ENCODE data around the gene NFKB2. TPM values are rescaled to one million over a fixed set of nuclear protein-coding genes. Genes with fewer than 3 reads are reported as not detected.
A peak's percentile ranks its signal among the peaks of the same experiment; 100 is the strongest.

NFKB2 gene
- total RNA-seq, 2 donors from 2014 or later: 192 to 372 TPM

GRCh38 chr10:102434394-102435132, 39.1 kb downstream of the NFKB2 start:
- Mint-ChIP-seq H3K27me3 (no peaks in the 10 kb centered on the region), H3K4me1 (peaks cover 34% of the 10 kb centered on the region)
- ATAC-seq (replicated peaks): no peak

GRCh38 chr10:102435133-102435497, 39.6 kb downstream of the NFKB2 start:
- no peak for ATAC-seq (replicated peaks)
- Mint-ChIP-seq H3K27me3 (no peaks in the 10 kb centered on the region), H3K4me3 (peak overlapping the region; percentile 89), H3K27ac (peak overlapping the region; percentile 82), H3K4me1 (peaks cover 34% of the 10 kb centered on the region), H3K36me3 (ENCODE audit: low read depth) (peaks cover 11% of the 10 kb centered on the region), H3K9me3 (no peaks in the 10 kb centered on the region)

More at GRCh38 chr10:102434394-102435132, 39.1 kb downstream of the NFKB2 start:
- H3K4me3 Mint-ChIP-seq: peak overlapping the region; percentile 89
- no peaks in the 10 kb centered on the region for H3K9me3 Mint-ChIP-seq
- H3K27ac Mint-ChIP-seq: peak overlapping the region; percentile 82
- peaks cover 11% of the 10 kb centered on the region for H3K36me3 Mint-ChIP-seq (ENCODE audit: low read depth)

DNA sequence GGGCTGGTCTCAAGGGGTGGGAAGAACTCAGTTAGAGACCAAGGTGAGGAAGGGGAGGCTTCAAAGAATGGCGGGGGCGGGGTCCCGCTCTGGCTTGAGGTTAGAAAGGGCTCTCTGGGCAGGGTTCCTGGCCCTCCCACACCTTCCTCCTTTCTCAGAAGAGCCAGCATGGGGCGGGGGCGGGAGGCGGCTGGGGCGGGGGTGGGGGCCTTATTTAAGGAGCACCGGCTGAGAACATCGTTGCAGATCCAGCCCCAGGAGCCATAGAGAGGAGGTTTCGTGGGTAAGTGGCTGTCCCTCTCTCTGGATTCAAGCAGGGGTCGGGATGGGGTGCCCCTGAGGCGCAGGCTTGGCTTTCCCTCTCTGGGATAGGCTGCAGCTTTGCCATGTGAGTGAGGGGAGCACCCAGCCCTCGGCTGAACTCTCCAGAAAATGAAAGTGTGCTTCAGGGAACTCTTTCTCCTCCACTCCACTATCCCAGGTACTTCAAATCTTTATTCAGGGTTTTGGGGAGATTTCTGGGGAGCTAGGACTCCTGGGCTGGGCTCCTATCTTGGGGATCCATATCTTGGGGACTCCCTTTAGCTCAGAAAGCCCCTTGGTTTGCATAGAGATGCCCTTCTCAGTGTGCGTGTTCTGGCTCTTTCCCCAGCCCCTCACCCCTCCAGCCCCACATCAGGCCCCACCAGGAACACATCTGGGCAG, 40.2 kb downstream of the NFKB2 start:
- peaks cover 34% of the 10 kb centered on the region for H3K4me1 Mint-ChIP-seq
- H3K36me3 Mint-ChIP-seq (ENCODE audit: low read depth): peaks cover 11% of the 10 kb centered on the region
- no peaks in the 10 kb centered on the region for H3K27me3 Mint-ChIP-seq
- ATAC-seq (replicated peaks): peak; percentile 18
- H3K9me3 Mint-ChIP-seq: no peaks in the 10 kb centered on the region
- H3K27ac Mint-ChIP-seq: peak overlapping the region; percentile 82
- peak overlapping the region; percentile 89 for H3K4me3 Mint-ChIP-seq

DNA sequence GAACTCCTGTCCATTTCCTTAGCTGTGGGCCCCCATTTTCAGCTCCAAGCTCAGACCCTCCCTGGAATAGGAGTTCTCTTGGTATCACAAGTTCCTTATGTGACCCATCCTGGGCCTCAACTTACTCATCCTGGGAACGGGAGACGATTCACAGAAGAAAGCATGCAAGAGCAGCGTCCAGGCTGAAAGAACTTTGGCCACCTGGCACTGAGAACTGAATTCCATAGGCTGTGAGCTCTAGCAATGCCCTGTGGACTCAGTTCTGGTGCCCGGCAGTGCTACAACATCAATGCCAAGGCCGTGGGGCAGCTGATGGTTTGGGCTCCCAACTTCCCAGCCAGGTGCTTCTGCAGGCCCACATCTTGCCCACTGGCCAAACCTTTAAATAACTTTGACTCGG, 40.8 kb downstream of the NFKB2 start:
- H3K4me1 Mint-ChIP-seq: peaks cover 34% of the 10 kb centered on the region
- peak overlapping the region; percentile 82 for H3K27ac Mint-ChIP-seq
- H3K27me3 Mint-ChIP-seq: no peaks in the 10 kb centered on the region

DNA sequence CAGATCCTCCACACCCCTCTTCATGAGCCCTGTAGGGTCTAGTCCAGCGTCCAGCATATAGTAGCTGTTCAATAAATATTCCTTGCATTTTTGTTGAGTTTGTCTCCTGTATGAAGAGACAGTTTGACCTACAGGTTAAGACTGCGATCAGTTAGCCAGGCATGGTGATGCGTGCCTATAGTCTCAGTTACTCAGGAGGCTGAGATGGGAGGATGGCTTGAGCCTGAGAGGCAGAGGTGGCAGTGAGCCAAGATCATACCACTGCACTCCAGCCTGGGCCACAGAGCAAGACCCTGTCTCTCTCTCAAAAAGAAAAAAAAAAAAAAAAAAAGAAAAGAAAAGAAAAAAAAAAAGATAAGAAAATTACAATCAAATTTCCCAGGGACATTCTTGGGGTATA, 42.0 kb downstream of the NFKB2 start:
- Mint-ChIP-seq H3K4me1 (peaks cover 30% of the 10 kb centered on the region), H3K9me3 (no peaks in the 10 kb centered on the region), H3K27me3 (no peaks in the 10 kb centered on the region), H3K27ac (peak overlapping the region; percentile 82), H3K36me3 (ENCODE audit: low read depth) (peaks cover 11% of the 10 kb centered on the region), H3K4me3 (peak overlapping the region; percentile 89)
- ATAC-seq (replicated peaks): no peak

More for the DNA sequence above, 40.8 kb downstream of the NFKB2 start:
- no peaks in the 10 kb centered on the region for H3K9me3 Mint-ChIP-seq
- peak overlapping the region; percentile 89 for H3K4me3 Mint-ChIP-seq
- peaks cover 11% of the 10 kb centered on the region for H3K36me3 Mint-ChIP-seq (ENCODE audit: low read depth)
- no peak for ATAC-seq (replicated peaks)

- ATAC-seq (replicated peaks): no peak
- Mint-ChIP-seq H3K4me1 (peaks cover 30% of the 10 kb centered on the region), H3K4me3 (peak overlapping the region; percentile 89), H3K9me3 (no peaks in the 10 kb centered on the region), H3K27ac (no peak overlapping the region), H3K27me3 (no peaks in the 10 kb centered on the region), H3K36me3 (ENCODE audit: low read depth) (peaks cover 11% of the 10 kb centered on the region)
These were observed 42.9 kb downstream of the NFKB2 start for GRCh38 chr10:102438374-102438773.

GRCh38 chr10:102444851-102445250, 49.3 kb downstream of the NFKB2 start:
- Mint-ChIP-seq H3K27me3 (no peaks in the 10 kb centered on the region), H3K4me1 (peaks cover 5% of the 10 kb centered on the region)
- no peak for ATAC-seq (replicated peaks)

DNA sequence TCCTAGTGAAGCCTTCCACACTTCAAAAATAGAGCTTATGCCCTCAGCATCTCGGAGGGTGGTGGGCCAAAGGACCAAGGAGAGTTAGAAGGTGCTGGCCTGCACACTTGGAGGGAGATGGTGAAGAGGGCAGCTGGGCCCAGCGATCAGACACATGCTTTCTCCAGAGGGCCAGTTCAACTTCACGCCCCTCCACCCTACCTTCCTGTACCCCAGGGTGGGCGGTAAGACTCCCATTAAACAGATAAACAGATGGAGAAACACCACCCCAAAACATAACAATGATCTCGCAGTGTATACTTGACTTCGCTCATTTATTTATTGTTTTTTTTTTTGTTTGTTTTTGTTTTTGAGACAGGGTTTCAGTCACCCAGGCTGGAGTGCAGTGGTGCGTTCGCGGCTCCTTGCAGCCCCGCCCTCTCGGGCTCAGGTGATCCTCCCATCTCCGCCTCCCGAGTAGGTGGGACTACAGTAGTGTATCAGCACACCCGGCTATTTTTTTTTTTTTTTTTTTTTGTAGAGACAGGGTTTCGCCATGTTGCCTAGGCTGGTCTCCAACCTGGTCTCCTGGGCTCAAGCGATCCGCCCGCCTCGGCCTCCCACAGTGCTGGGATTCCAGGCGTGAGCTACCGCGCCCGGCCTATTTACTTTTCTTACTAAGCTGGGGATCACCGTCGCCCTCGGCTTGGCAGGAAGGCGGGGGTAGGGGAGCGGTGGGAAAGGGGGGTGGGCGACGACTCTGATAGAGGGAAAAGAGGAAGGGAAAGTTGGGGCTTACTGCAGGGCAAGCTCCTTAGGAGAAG, 54.0 kb downstream of the NFKB2 start:
- Mint-ChIP-seq H3K4me3 (peak overlapping the region; percentile 84), H3K27ac (peak overlapping the region; percentile 87), H3K27me3 (no peaks in the 10 kb centered on the region), H3K4me1 (peaks cover 12% of the 10 kb centered on the region), H3K9me3 (no peaks in the 10 kb centered on the region), H3K36me3 (ENCODE audit: low read depth) (peaks cover 43% of the 10 kb centered on the region)
- ATAC-seq (replicated peaks): peak; percentile 68

More at GRCh38 chr10:102444851-102445250, 49.3 kb downstream of the NFKB2 start:
- Mint-ChIP-seq H3K36me3 (ENCODE audit: low read depth) (peaks cover 6% of the 10 kb centered on the region), H3K27ac (no peak overlapping the region), H3K9me3 (no peaks in the 10 kb centered on the region), H3K4me3 (no peak overlapping the region)

- ATAC-seq (replicated peaks): peak; percentile 1
- Mint-ChIP-seq H3K4me3 (peak overlapping the region; percentile 84), H3K4me1 (peaks cover 12% of the 10 kb centered on the region), H3K36me3 (ENCODE audit: low read depth) (peaks cover 48% of the 10 kb centered on the region), H3K9me3 (no peaks in the 10 kb centered on the region), H3K27ac (peak overlapping the region; percentile 87), H3K27me3 (no peaks in the 10 kb centered on the region)
These were observed 54.5 kb downstream of the NFKB2 start for GRCh38 chr10:102450124-102450373.

DNA sequence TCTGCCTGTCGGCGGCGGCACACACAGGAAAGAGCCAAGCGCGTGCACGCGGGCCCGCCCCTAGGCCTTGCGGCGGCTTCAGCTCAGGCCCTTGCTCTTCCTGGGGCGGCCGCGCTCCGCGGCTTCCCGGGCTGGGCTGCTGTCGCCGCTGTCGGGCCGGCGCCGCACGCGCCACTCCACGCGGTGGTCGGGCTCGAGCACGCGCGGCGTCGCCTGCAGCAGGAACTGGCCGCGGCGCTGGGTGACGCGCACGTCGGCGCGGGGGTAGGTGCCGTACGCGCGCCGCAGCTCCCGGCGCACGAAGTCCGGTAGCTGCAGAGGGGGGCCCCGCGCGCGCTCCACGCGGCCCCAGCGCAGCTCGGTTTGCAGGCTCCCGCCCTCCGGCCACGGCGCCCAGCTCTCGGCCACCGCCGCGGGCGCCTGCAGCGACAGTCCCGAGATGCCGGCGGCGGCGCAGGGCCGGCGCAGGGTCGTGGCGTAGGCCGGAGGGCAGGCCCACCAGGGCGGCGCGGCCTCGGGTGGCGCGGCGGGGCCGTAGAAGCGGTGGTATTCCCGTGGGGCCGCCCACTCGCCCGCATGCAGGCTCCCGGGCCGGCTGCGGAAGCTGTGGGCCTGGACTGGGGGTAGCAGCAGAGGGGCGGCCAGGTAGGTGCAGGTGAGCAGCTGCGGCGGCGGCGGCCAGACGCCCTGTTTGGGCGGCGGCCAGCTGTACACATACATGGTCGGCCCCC, 55.0 kb downstream of the NFKB2 start:
- Mint-ChIP-seq H3K36me3 (ENCODE audit: low read depth) (peaks cover 53% of the 10 kb centered on the region), H3K4me1 (peaks cover 12% of the 10 kb centered on the region)

DNA sequence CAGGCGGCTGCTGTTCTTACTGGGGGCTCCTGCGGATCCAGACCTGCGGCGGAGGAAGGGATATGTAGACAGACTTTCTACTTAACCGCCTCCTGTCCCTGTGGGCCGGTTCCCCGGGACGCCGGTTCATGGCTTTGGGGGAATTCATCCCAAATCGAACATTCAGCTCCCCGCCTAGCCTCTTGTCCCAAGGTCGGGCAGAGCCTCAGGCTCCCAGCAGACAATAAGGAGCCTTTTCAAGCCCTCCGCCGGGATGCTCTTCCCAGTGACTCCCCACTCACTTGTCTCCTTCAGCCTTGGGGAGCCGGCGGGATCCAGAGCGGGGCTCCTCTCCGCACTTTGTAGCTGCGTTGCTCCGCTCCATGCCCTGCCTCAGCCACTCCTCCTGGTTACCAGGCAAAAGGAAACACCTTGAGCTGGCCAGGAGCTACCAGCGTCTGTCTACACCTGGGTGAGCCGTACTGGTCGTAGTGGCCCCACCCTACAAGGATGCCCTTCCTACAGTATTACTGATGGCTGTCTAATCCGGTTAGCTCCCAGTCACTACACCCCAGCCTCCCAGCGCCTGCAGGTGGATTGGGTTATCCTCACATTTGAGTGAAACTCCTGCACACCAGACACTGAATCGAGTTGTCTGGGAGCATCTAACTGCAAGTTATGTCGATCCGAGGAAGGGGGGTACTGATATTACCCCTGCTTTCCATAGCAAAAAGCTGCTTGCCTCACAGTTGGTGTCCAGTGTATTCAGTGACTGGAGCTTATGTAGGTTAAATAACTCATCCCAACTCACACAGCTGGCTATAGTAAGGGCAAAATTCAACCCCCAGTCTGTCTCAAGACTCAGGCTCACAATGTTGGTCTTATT, 55.8 kb downstream of the NFKB2 start, which contains the start of gene C10orf95:
Gene C10orf95, minus strand, starts transcription at position 439 of the 865 bp plus-strand sequence. CDS start 450 bp downstream, outside the sequence.
- H3K4me3 Mint-ChIP-seq: peak within 1 kb of the TSS; percentile 84
- no peaks in the 10 kb centered on the region for H3K9me3 Mint-ChIP-seq
- H3K36me3 Mint-ChIP-seq (ENCODE audit: low read depth): peaks cover 60% of the 10 kb centered on the region
- H3K27me3 Mint-ChIP-seq: no peaks in the 10 kb centered on the region
- H3K27ac Mint-ChIP-seq: peak within 1 kb of the TSS; percentile 93
- peaks cover 12% of the 10 kb centered on the region for H3K4me1 Mint-ChIP-seq
- ATAC-seq (replicated peaks): no peak

More for the DNA sequence above, 55.0 kb downstream of the NFKB2 start:
- Mint-ChIP-seq H3K9me3 (no peaks in the 10 kb centered on the region), H3K27ac (peak overlapping the region; percentile 87), H3K4me3 (peak overlapping the region; percentile 84), H3K27me3 (no peaks in the 10 kb centered on the region)
- ATAC-seq (replicated peaks): peak; percentile 67
